T-helper 17 cell (primary cell): ENCODE measurements around the gene ZNF747. TPM values are rescaled to one million over a fixed set of nuclear protein-coding genes. Genes with fewer than 3 reads are reported as not detected.
"Not testable (repeated sequence)": the region's sequence is repeated elsewhere in the genome, so short reads cannot be mapped to it uniquely, and the experiment has no call there.

Experiments used
- ATAC-seq: fragments of 150-1000 bp; cut with Tn5 transposase; 2 replicates; pipeline ENCODE4 v1.10.0; 2021; ENCODE audit warnings: mild to moderate bottlenecking, moderate library complexity
- DNase-seq, 3 donors: peaks; one replicate each; pipeline versions ENCODE4 v3.0.0 to v3.0.0-alpha.2; 2020 to 2021
- H3K9me3 ChIP-seq: one replicate; pipeline ENCODE4 v1.7.0; 2013; ENCODE audit warnings: low read length, mild to moderate bottlenecking; ENCODE audit not compliant: control insufficient read depth, poor library complexity, severe bottlenecking
- H3K27ac Mint-ChIP-seq: one replicate; pipeline ENCODE4 v1.8.0; 2022; ENCODE audit warnings: mild to moderate bottlenecking, moderate library complexity, mixed read lengths
- H3K27me3 Mint-ChIP-seq: one replicate; pipeline ENCODE4 v1.8.0; 2022; ENCODE audit warnings: mixed read lengths
- H3K36me3 Mint-ChIP-seq: one replicate; pipeline ENCODE4 v1.8.0; 2022; ENCODE audit warnings: low read depth, mixed read lengths
- H3K4me1 Mint-ChIP-seq: one replicate; pipeline ENCODE4 v1.8.0; 2022; ENCODE audit warnings: mild to moderate bottlenecking, mixed read lengths
- H3K4me3 Mint-ChIP-seq: one replicate; pipeline ENCODE4 v1.8.0; 2022; ENCODE audit warnings: mild to moderate bottlenecking, moderate library complexity, mixed read lengths
- total RNA-seq, 4 donors: library from RNA in 2 of 4; stranded (reverse) in 2 of 4; gene quantifications; one replicate each; pipeline ENCODE4 v1.2.3 and lab custom pipeline; 2022 to 2026

The ZNF747 gene
- total RNA-seq, 2 donors from 2014 or later = 7.6 TPM

- H3K4me1 Mint-ChIP-seq = peaks cover 40% of the 10 kb centered on the region
- no peaks in the 10 kb centered on the region for H3K9me3 ChIP-seq
- H3K27me3 Mint-ChIP-seq = no peaks in the 10 kb centered on the region
- H3K36me3 Mint-ChIP-seq = no peaks in the 10 kb centered on the region
- peak overlapping the region; percentile 63 for H3K4me3 Mint-ChIP-seq
- DNase-seq = no peak
- peak overlapping the region; percentile 90 for H3K27ac Mint-ChIP-seq
- no peak for ATAC-seq
Observed at GRCh38 chr16:30553393-30553899, 18.8 kb upstream of the ZNF747 start.

GRCh38 chr16:30552956-30553355 is 18.3 kb upstream of the ZNF747 start:
- H3K4me1 Mint-ChIP-seq = peaks cover 39% of the 10 kb centered on the region
- DNase-seq = no peak
- H3K27ac Mint-ChIP-seq = peak overlapping the region; percentile 90
- no peak for ATAC-seq
- no peaks in the 10 kb centered on the region for H3K9me3 ChIP-seq
- H3K36me3 Mint-ChIP-seq = no peaks in the 10 kb centered on the region
- no peaks in the 10 kb centered on the region for H3K27me3 Mint-ChIP-seq
- peak overlapping the region; percentile 63 for H3K4me3 Mint-ChIP-seq

GRCh38 chr16:30551781-30552180 is 17.1 kb upstream of the ZNF747 start:
- H3K27ac Mint-ChIP-seq = peak overlapping the region; percentile 90
- H3K9me3 ChIP-seq = no peaks in the 10 kb centered on the region
- peak; percentile 90 for ATAC-seq
- no peaks in the 10 kb centered on the region for H3K27me3 Mint-ChIP-seq
- peaks cover 44% of the 10 kb centered on the region for H3K4me1 Mint-ChIP-seq
- DNase-seq = peak; percentile 44 to 66 (median 44)
- H3K36me3 Mint-ChIP-seq = no peaks in the 10 kb centered on the region
- H3K4me3 Mint-ChIP-seq = peak overlapping the region; percentile 80

- no peaks in the 10 kb centered on the region for H3K36me3 Mint-ChIP-seq
- H3K4me3 Mint-ChIP-seq = no peak overlapping the region
- no peaks in the 10 kb centered on the region for H3K9me3 ChIP-seq
- no peaks in the 10 kb centered on the region for H3K27me3 Mint-ChIP-seq
- DNase-seq (no peak), ATAC-seq (no peak)
- peaks cover 43% of the 10 kb centered on the region for H3K4me1 Mint-ChIP-seq
- H3K27ac Mint-ChIP-seq = peak overlapping the region; percentile 84
Observed at GRCh38 chr16:30548416-30549253, 14.0 kb upstream of the ZNF747 start.

GRCh38 chr16:30546115-30546514 is 11.5 kb upstream of the ZNF747 start:
- H3K27me3 Mint-ChIP-seq = no peaks in the 10 kb centered on the region
- H3K36me3 Mint-ChIP-seq = no peaks in the 10 kb centered on the region
- H3K4me3 Mint-ChIP-seq = peak overlapping the region; percentile 57
- ATAC-seq (no peak), DNase-seq (no peak)
- no peak overlapping the region for H3K27ac Mint-ChIP-seq
- no peaks in the 10 kb centered on the region for H3K9me3 ChIP-seq
- peaks cover 25% of the 10 kb centered on the region for H3K4me1 Mint-ChIP-seq

- peaks cover 15% of the 10 kb centered on the region for H3K4me1 Mint-ChIP-seq
- H3K36me3 Mint-ChIP-seq = no peaks in the 10 kb centered on the region
- DNase-seq (no peak), ATAC-seq (no peak)
- H3K4me3 Mint-ChIP-seq = no peak overlapping the region
- H3K27me3 Mint-ChIP-seq = no peaks in the 10 kb centered on the region
- H3K27ac Mint-ChIP-seq = no peak overlapping the region
- no peaks in the 10 kb centered on the region for H3K9me3 ChIP-seq
Observed at GRCh38 chr16:30543067-30543466, 8.4 kb upstream of the ZNF747 start.

- ATAC-seq (no peak), DNase-seq (no peak)
- Mint-ChIP-seq H3K36me3 (no peaks in the 10 kb centered on the region), H3K4me3 (no peak overlapping the region), H3K27ac (no peak overlapping the region), H3K27me3 (no peaks in the 10 kb centered on the region), H3K4me1 (peaks cover 13% of the 10 kb centered on the region)
- H3K9me3 ChIP-seq = no peaks in the 10 kb centered on the region
Observed at GRCh38 chr16:30541502-30542329, 7.1 kb upstream of the ZNF747 start.

GRCh38 chr16:30540916-30541464 is 6.3 kb upstream of the ZNF747 start:
- not testable (repeated sequence) for ATAC-seq, H3K4me3 Mint-ChIP-seq, H3K9me3 ChIP-seq, DNase-seq, H3K27ac Mint-ChIP-seq, H3K36me3 Mint-ChIP-seq, H3K27me3 Mint-ChIP-seq
- H3K4me1 Mint-ChIP-seq = peaks cover 10% of the 10 kb centered on the region

- ATAC-seq, H3K27ac Mint-ChIP-seq, H3K27me3 Mint-ChIP-seq, DNase-seq, H3K4me3 Mint-ChIP-seq, H3K9me3 ChIP-seq, H3K36me3 Mint-ChIP-seq: not testable (repeated sequence)
- peaks cover 15% of the 10 kb centered on the region for H3K4me1 Mint-ChIP-seq
Observed at GRCh38 chr16:30539986-30540526, 5.4 kb upstream of the ZNF747 start.

GRCh38 chr16:30539000-30539964 is 4.6 kb upstream of the ZNF747 start:
- Mint-ChIP-seq H3K4me3 (no peak overlapping the region), H3K4me1 (peaks cover 20% of the 10 kb centered on the region), H3K27me3 (no peaks in the 10 kb centered on the region), H3K27ac (peak overlapping the region; percentile 24), H3K36me3 (no peaks in the 10 kb centered on the region)
- ATAC-seq (no peak), DNase-seq (no peak)
- no peaks in the 10 kb centered on the region for H3K9me3 ChIP-seq

- Mint-ChIP-seq H3K4me3 (peak overlapping the region; percentile 98), H3K27ac (peak overlapping the region; percentile 99), H3K4me1 (peaks cover 25% of the 10 kb centered on the region)
- not testable (repeated sequence) for H3K9me3 ChIP-seq, H3K27me3 Mint-ChIP-seq, H3K36me3 Mint-ChIP-seq, DNase-seq, ATAC-seq
Observed at GRCh38 chr16:30536391-30537024, 1.9 kb upstream of the ZNF747 start.

GRCh38 chr16:30535777-30536190 is 1.1 kb upstream of the ZNF747 start:
- no peaks in the 10 kb centered on the region for H3K36me3 Mint-ChIP-seq
- H3K27ac Mint-ChIP-seq = peak overlapping the region; percentile 99
- peak in 2 of 3 donors; percentile 34 to 35 for DNase-seq
- peak; percentile 65 for ATAC-seq
- peaks cover 28% of the 10 kb centered on the region for H3K4me1 Mint-ChIP-seq
- H3K4me3 Mint-ChIP-seq = peak overlapping the region; percentile 98
- no peaks in the 10 kb centered on the region for H3K27me3 Mint-ChIP-seq
- H3K9me3 ChIP-seq = no peaks in the 10 kb centered on the region
